GM21737 (cell line): Measurements from ENCODE around the gene GMPR2.
A peak's percentile ranks its signal among the peaks of the same experiment; 100 is the strongest.
"Not testable (repeated sequence)": the region's sequence is repeated elsewhere in the genome, so short reads cannot be mapped to it uniquely, and the experiment has no call there.

ENCODE experiments used
- ATAC-seq: cut with Tn5 transposase; IDR thresholded peaks from one replicate; pipeline ENCODE4 v1.9.1; 2021; ENCODE audit warnings: mild to moderate bottlenecking, moderate library complexity; ENCODE audit not compliant: unreplicated experiment

GMPR2 gene

GRCh38 chr14:24198814-24199524 is 33.8 kb upstream of the GMPR2 start:
- ATAC-seq, result no peak

GRCh38 chr14:24202538-24202937 is 30.2 kb upstream of the GMPR2 start:
- ATAC-seq, result not testable (repeated sequence)

DNA sequence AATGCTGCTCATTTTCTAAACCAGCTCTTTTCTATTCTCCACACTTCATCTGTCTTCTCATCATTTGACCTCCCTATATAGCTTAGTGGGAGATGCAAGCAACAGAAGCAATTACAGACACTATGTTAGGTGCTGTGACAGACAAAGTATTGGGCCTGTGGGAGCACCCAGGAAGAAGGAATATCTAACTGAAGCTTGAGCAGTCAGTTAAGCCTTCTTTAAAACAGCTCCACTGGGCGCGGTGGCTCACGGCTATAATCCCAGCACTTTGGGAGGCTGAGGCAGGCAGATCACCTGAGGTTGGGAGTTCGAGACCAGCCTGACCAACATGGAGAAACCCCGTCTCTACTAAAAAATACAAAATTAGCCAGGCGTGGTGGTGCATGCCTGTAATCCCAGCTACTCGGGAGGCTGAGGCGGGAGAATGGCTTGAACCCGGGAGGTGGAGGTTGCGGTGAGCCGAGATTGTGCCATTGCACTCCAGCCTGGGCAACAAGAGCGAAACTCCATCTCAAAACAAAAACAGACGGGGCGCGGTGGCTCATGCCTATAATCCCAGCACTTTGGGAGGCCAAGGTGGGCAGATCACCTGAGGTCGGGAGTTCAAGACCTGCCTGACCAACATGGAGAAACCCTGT is 29.4 kb upstream of the GMPR2 start:
- not testable (repeated sequence) for ATAC-seq

DNA sequence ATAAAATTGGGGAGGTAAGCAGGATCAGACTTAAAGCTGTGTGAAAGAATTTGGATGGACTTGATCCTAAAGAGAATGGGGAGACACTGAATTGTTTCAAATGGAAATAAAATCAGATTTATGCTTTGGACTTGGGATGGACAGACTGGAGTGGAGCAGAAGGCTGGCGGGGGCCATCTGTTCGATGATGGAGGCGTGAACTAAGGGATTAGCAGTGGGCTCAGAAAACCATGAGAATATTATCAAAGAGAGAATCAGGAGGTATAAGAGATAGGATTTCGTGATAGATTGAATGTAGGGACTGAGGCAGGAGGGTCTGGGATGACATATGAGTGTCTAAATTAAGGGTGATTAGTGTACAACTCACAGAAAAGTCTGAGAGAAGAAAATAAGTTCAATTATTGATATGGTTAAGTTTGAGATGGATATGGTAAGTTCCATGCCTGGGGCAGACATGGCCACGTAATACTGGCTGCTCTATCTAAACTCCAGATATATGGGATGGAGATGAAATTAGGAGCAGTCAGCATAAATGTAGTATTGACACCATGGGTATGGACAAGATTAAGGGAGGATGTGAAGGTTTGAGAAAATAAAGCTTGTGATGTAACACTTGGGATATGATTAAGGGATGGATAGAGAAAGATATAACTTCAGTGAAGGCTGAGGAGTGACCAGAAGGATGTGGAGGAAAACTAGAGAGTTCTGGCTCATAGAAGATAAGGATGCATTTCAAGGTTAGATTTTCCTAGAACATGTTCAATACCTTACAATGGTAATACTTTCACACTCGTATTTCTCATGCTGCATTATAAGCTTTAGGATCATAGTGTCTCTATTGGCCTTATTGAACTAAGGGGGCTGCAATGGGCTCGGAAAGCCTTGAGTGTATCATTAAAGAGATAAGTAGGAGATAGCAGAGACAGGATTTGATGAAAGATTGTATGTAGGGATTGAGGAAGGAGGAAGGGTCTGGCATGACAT is 28.3 kb upstream of the GMPR2 start:
- ATAC-seq, result no peak

DNA sequence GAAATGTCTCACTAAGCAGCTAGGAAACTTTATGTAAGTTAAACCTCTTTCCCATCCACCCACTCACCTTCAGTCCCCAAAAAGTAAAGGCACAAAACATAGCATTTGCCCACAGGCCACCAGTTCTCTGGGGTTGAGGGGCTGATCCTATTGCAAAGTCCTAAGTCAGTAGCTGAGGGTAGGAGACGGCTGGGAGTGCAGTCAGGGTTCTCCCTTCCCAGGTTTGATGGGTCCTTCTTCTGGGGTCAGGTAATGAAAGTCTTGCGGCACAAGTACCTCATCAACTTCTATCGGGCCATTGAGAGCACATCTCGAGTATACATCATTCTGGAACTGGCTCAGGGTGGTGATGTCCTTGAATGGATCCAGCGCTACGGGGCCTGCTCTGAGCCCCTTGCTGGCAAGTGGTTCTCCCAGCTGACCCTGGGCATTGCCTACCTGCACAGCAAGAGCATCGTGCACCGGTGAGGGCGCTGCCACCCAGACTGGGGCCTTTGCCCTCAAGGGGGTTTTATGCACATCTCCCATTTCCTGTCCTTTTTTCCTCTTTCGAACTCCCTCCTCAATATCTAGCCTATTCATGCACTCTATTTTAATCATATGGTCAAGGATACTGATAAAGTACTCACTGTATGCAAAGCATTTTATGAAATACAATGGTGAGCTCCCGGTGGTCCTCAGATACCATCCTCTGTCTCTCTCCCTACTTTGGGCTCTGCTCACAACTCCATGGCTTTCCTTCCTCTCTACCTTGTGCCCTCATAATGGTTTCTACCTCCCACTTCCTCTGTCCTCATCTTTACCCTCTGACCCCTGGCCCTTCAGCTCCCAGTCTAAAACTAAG is 26.2 kb upstream of the GMPR2 start:
- ATAC-seq, result no peak

- no peak for ATAC-seq
Observed at GRCh38 chr14:24207104-24207551, 25.6 kb upstream of the GMPR2 start.

GRCh38 chr14:24207625-24208024 is 25.1 kb upstream of the GMPR2 start:
- no peak for ATAC-seq

DNA sequence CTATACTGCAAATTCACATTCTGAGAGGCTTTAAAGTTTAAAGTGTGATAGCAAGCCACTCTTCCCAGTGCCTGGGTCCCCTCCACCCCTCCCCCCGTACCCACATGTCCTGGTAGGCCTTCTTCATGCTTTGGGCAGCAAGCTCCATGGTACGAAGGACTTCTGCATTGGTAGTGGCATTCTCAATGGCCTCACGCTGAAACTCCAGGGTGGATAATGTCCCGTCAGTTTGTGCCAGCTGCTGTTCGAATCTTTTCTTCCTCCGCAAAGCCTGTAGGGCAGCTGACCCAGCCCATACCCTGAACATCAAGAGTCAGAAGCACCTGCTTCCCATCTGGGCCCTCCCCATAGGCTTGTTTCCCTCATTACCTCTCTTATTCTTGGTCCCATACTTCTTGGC is 21.4 kb upstream of the GMPR2 start:
- ATAC-seq, result no peak

GRCh38 chr14:24212924-24213865 is 19.5 kb upstream of the GMPR2 start, which contains the start of gene CHMP4A:
CHMP4A (minus strand) TSS chr14:24213488; CDS start chr14:24213439, 49 bp downstream.
- ATAC-seq, result peak; percentile 78

- no peak for ATAC-seq
Observed at GRCh38 chr14:24213866-24214662, 18.7 kb upstream of the GMPR2 start.

- ATAC-seq, result peak; percentile 55
Observed at GRCh38 chr14:24215495-24216344, 17.0 kb upstream of the GMPR2 start, which contains the start of gene MDP1. MDP1 (minus strand) TSS chr14:24216066; CDS start chr14:24215955, 111 bp downstream.

GRCh38 chr14:24216345-24216699 is 16.4 kb upstream of the GMPR2 start:
- ATAC-seq, result no peak

DNA sequence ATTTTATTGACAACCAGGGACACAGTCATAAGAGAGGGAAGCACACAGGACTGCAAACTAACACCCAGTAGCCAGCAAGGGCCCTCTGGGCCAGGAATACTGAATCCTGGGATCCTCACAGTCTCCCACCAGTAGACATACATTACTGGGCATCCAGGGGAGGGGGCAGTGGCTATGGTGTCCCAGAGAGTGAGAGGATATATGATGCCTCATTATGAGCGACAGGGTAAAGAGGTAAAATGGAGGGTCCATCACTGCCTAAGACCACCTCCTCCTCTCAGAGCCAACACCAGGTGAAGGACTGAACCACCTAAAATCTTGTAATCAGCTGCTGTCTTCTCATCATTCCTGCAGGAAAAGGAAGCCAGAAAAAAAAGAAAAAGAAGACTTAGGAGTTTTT is 15.9 kb upstream of the GMPR2 start:
- not testable (repeated sequence) for ATAC-seq

- no peak for ATAC-seq
Observed at GRCh38 chr14:24219080-24219479, 13.6 kb upstream of the GMPR2 start.

DNA sequence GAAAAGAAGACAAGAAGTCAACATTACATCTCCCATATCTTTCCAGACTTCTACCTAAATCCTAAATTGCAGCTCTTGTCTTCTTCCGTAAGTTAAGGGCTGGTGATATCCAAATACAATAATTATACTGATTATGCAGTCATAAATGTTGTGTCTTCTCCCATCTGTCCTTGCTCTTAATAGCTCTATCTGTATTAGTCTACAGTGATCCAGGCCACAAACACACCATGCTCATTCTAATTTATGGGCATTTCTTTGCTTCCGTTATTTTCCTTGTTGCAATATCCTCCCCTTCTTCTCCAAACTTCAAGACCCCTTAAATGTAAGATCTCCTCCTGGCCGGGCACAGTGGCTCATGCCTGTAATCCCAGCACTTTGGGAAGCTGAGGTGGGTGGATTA is 13.2 kb upstream of the GMPR2 start:
- ATAC-seq, result no peak

DNA sequence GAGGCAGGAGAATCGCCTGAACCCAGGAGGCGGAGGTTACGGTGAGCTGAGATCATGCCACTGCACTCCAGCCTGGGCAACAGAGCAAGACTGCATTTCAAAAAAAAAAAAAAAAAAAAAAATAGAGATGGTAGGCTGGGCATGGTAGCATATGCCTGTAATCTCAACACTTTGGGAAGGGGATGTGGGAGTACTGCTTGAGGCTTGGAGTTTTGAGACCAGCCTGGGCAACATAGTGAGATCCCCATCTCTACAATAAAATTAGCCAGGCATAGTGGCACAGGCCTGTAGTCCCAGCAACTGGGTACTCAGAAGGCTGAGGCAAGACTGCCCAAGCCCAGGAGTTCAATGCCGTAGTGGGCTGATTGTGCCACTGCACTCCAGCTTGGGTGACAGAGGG is 9.7 kb upstream of the GMPR2 start:
- ATAC-seq, result not testable (repeated sequence)

GRCh38 chr14:24224618-24225071 is 8.1 kb upstream of the GMPR2 start:
- ATAC-seq, result no peak
